Mesendoderm (in vitro differentiated cells): Measurements from ENCODE around the gene CSNK1G3.

Source experiments
- DNase-seq: peaks from one replicate; pipeline ENCODE4 v3.0.0; 2013
- H2AK5ac ChIP-seq: 2 replicates; pipeline ENCODE4 v1.6.1; 2013; ENCODE audit warnings: low read length, inconsistent platforms
- H2BK120ac ChIP-seq: 2 replicates; pipeline ENCODE4 v1.6.1; 2013; ENCODE audit warnings: low read depth, mild to moderate bottlenecking, low read length, moderate library complexity, mixed read lengths
- H2BK15ac ChIP-seq: replicated peaks from 2 replicates; pipeline ENCODE4 v1.6.1; 2013; ENCODE audit warnings: low read depth, mild to moderate bottlenecking, moderate library complexity
- H2BK5ac ChIP-seq: 2 replicates; pipeline ENCODE4 v1.6.1; 2013; ENCODE audit warnings: low read length, inconsistent platforms
- H3K18ac ChIP-seq: 2 replicates; pipeline ENCODE4 v1.6.1; 2013; ENCODE audit warnings: mild to moderate bottlenecking, low read length, mixed read lengths
- H3K23ac ChIP-seq: one replicate; pipeline ENCODE4 v1.6.1; 2013; ENCODE audit warnings: low read length
- H3K27ac ChIP-seq: 2 replicates; pipeline ENCODE4 v1.5.1; 2013; ENCODE audit warnings: low read depth, mild to moderate bottlenecking, inconsistent platforms, low read length, moderate library complexity
- H3K27me3 ChIP-seq: 2 replicates; pipeline ENCODE4 v1.6.1; 2013; ENCODE audit warnings: low read length, control low read depth, mild to moderate bottlenecking, inconsistent platforms; ENCODE audit not compliant: insufficient read depth, poor library complexity
- H3K36me3 ChIP-seq: 2 replicates; pipeline ENCODE4 v1.6.1; 2013; ENCODE audit warnings: low read length, inconsistent platforms; ENCODE audit not compliant: control insufficient read depth, insufficient read depth
- H3K4ac ChIP-seq: one replicate; pipeline ENCODE4 v1.6.1; 2013; ENCODE audit warnings: low read depth, mild to moderate bottlenecking, low read length, moderate library complexity
- H3K4me1 ChIP-seq: 2 replicates; pipeline ENCODE4 v1.6.1; 2013; ENCODE audit warnings: low read depth, low read length, inconsistent platforms; ENCODE audit not compliant: control insufficient read depth
- H3K4me2 ChIP-seq: 2 replicates; pipeline ENCODE4 v1.6.1; 2013; ENCODE audit warnings: low read length
- H3K4me3 ChIP-seq: 2 replicates; pipeline ENCODE4 v1.5.1; 2013; ENCODE audit warnings: mild to moderate bottlenecking, low read length
- H3K56ac ChIP-seq: one replicate; pipeline ENCODE4 v1.6.1; 2013; ENCODE audit warnings: low read length
- H3K79me1 ChIP-seq: 2 replicates; pipeline ENCODE4 v1.6.1; 2013; ENCODE audit warnings: low read length, inconsistent platforms
- H3K79me2 ChIP-seq: 2 replicates; pipeline ENCODE4 v1.6.1; 2013; ENCODE audit warnings: mild to moderate bottlenecking, low read length; ENCODE audit not compliant: control insufficient read depth, insufficient read depth
- H3K9ac ChIP-seq: 2 replicates; pipeline ENCODE4 v1.6.1; 2013; ENCODE audit warnings: low read length, inconsistent platforms
- H4K5ac ChIP-seq: one replicate; pipeline ENCODE4 v1.6.1; 2013; ENCODE audit warnings: low read length
- H4K8ac ChIP-seq: one replicate; pipeline ENCODE4 v1.6.1; 2013; ENCODE audit warnings: low read depth, mild to moderate bottlenecking, control low read depth, low read length, moderate library complexity
- WGBS: extraction: QIAGEN DNeasy Blood & Tissue Kit; methylation state at CpG from one replicate; pipeline ENCODE4 v1.1.7; 2013; ENCODE audit warnings: low lambda C conversion rate, missing lambda C conversion rate; ENCODE audit not compliant: insufficient coverage; ENCODE audit errors: extremely low coverage; 5-methylcytosine and 5-hydroxymethylcytosine counted together

The CSNK1G3 gene

GRCh38 chr5:123571927-123572326 lies 60.0 kb downstream of the CSNK1G3 start:
- Histone ChIP-seq H2AK5ac (no peak overlapping the region), H2BK15ac (no peak overlapping the region), H3K79me1 (peaks cover 7% of the 10 kb centered on the region), H3K27ac (no peak overlapping the region), H3K4me2 (no peak overlapping the region), H3K4me1 (no peaks in the 10 kb centered on the region), H3K18ac (no peak overlapping the region), H2BK120ac (no peak overlapping the region), H3K27me3 (no peaks in the 10 kb centered on the region), H3K4me3 (no peak overlapping the region), H2BK5ac (no peak overlapping the region), H3K36me3 (no peaks in the 10 kb centered on the region), H3K56ac (no peak overlapping the region), H4K5ac (no peak overlapping the region), H3K23ac (no peak overlapping the region), H3K4ac (no peak overlapping the region), H4K8ac (no peak overlapping the region), H3K79me2 (peaks cover 2% of the 10 kb centered on the region), H3K9ac (no peak overlapping the region)
- no peak for DNase-seq

- Histone ChIP-seq H2BK15ac (no peak overlapping the region), H3K4me1 (no peaks in the 10 kb centered on the region), H4K5ac (no peak overlapping the region), H2BK5ac (no peak overlapping the region), H3K27me3 (no peaks in the 10 kb centered on the region), H2AK5ac (no peak overlapping the region), H3K79me2 (no peaks in the 10 kb centered on the region), H3K4ac (no peak overlapping the region), H4K8ac (no peak overlapping the region), H3K27ac (no peak overlapping the region), H3K36me3 (no peaks in the 10 kb centered on the region), H3K9ac (no peak overlapping the region), H3K4me3 (no peak overlapping the region), H3K4me2 (no peak overlapping the region), H3K79me1 (no peaks in the 10 kb centered on the region), H3K18ac (no peak overlapping the region), H3K23ac (no peak overlapping the region), H2BK120ac (no peak overlapping the region), H3K56ac (no peak overlapping the region)
- DNase-seq: no peak
Measured at GRCh38 chr5:123578390-123578789, 66.4 kb downstream of the CSNK1G3 start.

DNA sequence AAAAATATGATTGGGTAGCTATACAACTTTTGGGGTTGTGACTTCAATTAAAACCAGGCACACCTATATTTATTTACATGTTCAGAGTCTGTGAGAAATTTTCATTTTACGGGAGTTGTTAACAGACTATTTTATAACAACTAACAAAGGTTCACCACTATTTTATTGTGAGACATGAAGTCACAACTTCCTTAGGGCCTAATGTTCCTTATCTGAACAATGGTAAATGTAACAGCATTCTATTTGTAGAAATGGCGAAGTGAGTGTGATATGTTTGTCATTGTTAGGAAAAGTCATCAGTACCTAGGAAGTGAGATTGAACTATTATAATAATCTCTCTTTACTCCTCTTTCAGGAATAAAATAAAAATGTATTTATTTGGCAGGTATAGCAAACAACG lies 67.4 kb downstream of the CSNK1G3 start:
- no CpG with 5 or more reads among the region's 3 CpGs for WGBS
- H3K4me3 ChIP-seq: no peak overlapping the region
- H2AK5ac ChIP-seq: no peak overlapping the region
- no peaks in the 10 kb centered on the region for H3K79me2 ChIP-seq
- H4K8ac ChIP-seq: no peak overlapping the region
- H3K9ac ChIP-seq: no peak overlapping the region
- H3K4me1 ChIP-seq: no peaks in the 10 kb centered on the region
- H3K4me2 ChIP-seq: no peak overlapping the region
- no peaks in the 10 kb centered on the region for H3K79me1 ChIP-seq
- H3K56ac ChIP-seq: no peak overlapping the region
- H3K36me3 ChIP-seq: no peaks in the 10 kb centered on the region
- no peak overlapping the region for H3K23ac ChIP-seq
- H2BK15ac ChIP-seq: no peak overlapping the region
- H4K5ac ChIP-seq: no peak overlapping the region
- no peak overlapping the region for H2BK120ac ChIP-seq
- H3K18ac ChIP-seq: no peak overlapping the region
- H3K27ac ChIP-seq: no peak overlapping the region
- no peak overlapping the region for H2BK5ac ChIP-seq
- no peaks in the 10 kb centered on the region for H3K27me3 ChIP-seq
- no peak for DNase-seq
- H3K4ac ChIP-seq: no peak overlapping the region

- no peak overlapping the region for H2BK5ac ChIP-seq
- H2BK15ac ChIP-seq: no peak overlapping the region
- no peak overlapping the region for H3K9ac ChIP-seq
- H3K36me3 ChIP-seq: no peaks in the 10 kb centered on the region
- no peak overlapping the region for H3K56ac ChIP-seq
- no peak overlapping the region for H2BK120ac ChIP-seq
- no peak overlapping the region for H3K4ac ChIP-seq
- no peaks in the 10 kb centered on the region for H3K4me1 ChIP-seq
- H3K23ac ChIP-seq: no peak overlapping the region
- H3K27me3 ChIP-seq: no peaks in the 10 kb centered on the region
- WGBS: no CpG with 5 or more reads among the region's 4 CpGs
- H3K4me2 ChIP-seq: no peak overlapping the region
- DNase-seq: peak; percentile 1
- H3K18ac ChIP-seq: no peak overlapping the region
- no peak overlapping the region for H3K4me3 ChIP-seq
- H4K5ac ChIP-seq: no peak overlapping the region
- H4K8ac ChIP-seq: no peak overlapping the region
- H3K79me2 ChIP-seq: no peaks in the 10 kb centered on the region
- no peaks in the 10 kb centered on the region for H3K79me1 ChIP-seq
- H2AK5ac ChIP-seq: no peak overlapping the region
- H3K27ac ChIP-seq: no peak overlapping the region
Measured at GRCh38 chr5:123582550-123583285, 70.7 kb downstream of the CSNK1G3 start.

- Histone ChIP-seq H3K4me1 (no peaks in the 10 kb centered on the region), H3K79me1 (no peaks in the 10 kb centered on the region), H3K18ac (no peak overlapping the region), H3K79me2 (no peaks in the 10 kb centered on the region), H3K56ac (no peak overlapping the region), H3K23ac (no peak overlapping the region), H2BK15ac (no peak overlapping the region), H3K27ac (no peak overlapping the region), H3K4me2 (no peak overlapping the region), H3K4ac (no peak overlapping the region), H2BK120ac (no peak overlapping the region), H3K36me3 (no peaks in the 10 kb centered on the region), H2AK5ac (no peak overlapping the region), H3K27me3 (no peaks in the 10 kb centered on the region), H3K9ac (no peak overlapping the region), H3K4me3 (no peak overlapping the region), H2BK5ac (no peak overlapping the region), H4K8ac (no peak overlapping the region), H4K5ac (no peak overlapping the region)
- no peak for DNase-seq
- no CpG with 5 or more reads among the region's 2 CpGs for WGBS
Measured at GRCh38 chr5:123585871-123586270, 73.9 kb downstream of the CSNK1G3 start.

GRCh38 chr5:123594434-123594833 lies 82.5 kb downstream of the CSNK1G3 start:
- Histone ChIP-seq H3K4me1 (no peaks in the 10 kb centered on the region), H3K36me3 (no peaks in the 10 kb centered on the region), H3K79me2 (no peaks in the 10 kb centered on the region), H2BK15ac (no peak overlapping the region), H3K27ac (no peak overlapping the region), H2BK120ac (no peak overlapping the region), H3K4me3 (no peak overlapping the region), H2BK5ac (no peak overlapping the region), H3K23ac (no peak overlapping the region), H3K9ac (no peak overlapping the region), H3K56ac (no peak overlapping the region), H3K27me3 (no peaks in the 10 kb centered on the region), H4K5ac (no peak overlapping the region), H3K79me1 (no peaks in the 10 kb centered on the region), H4K8ac (no peak overlapping the region), H3K18ac (no peak overlapping the region), H3K4me2 (no peak overlapping the region), H2AK5ac (no peak overlapping the region), H3K4ac (no peak overlapping the region)
- no peak for DNase-seq
